Measurements from ENCODE around the gene UBE2I.
A peak's percentile ranks its signal among the peaks of the same experiment; 100 is the strongest.

The UBE2I gene

GRCh38 chr16:1330931-1331711 is 21.7 kb downstream of the UBE2I start:
- DNase-seq = no peak

- DNase-seq = no peak
These were observed 22.5 kb downstream of the UBE2I start for GRCh38 chr16:1331712-1332617.

GRCh38 chr16:1332618-1333148 is 23.2 kb downstream of the UBE2I start:
- no peak for DNase-seq

- peak; percentile 51 for DNase-seq
These were observed 23.8 kb downstream of the UBE2I start, which contains the start of gene BAIAP3 for GRCh38 chr16:1333149-1333812. Gene BAIAP3 (plus strand): TSS chr16:1333645. CDS start chr16:1338550, 4,905 bp downstream.

GRCh38 chr16:1333854-1334700 is 24.6 kb downstream of the UBE2I start:
- DNase-seq = no peak

GRCh38 chr16:1334739-1335138 is 25.3 kb downstream of the UBE2I start:
- DNase-seq = no peak

GRCh38 chr16:1335211-1335971 is 26.0 kb downstream of the UBE2I start:
- DNase-seq = no peak

GRCh38 chr16:1335996-1336395 is 26.6 kb downstream of the UBE2I start:
- DNase-seq = no peak

GRCh38 chr16:1336619-1337018 is 27.2 kb downstream of the UBE2I start:
- no peak for DNase-seq

- DNase-seq = no peak
These were observed 28.1 kb downstream of the UBE2I start for GRCh38 chr16:1337486-1337885.

- no peak for DNase-seq
These were observed 28.8 kb downstream of the UBE2I start for GRCh38 chr16:1338119-1338730.

- no peak for DNase-seq
These were observed 29.6 kb downstream of the UBE2I start for GRCh38 chr16:1338855-1339675.

- no peak for DNase-seq
These were observed 31.5 kb downstream of the UBE2I start for GRCh38 chr16:1340730-1341494.

GRCh38 chr16:1341495-1342420 is 32.3 kb downstream of the UBE2I start:
- DNase-seq = no peak

- peak; percentile 95 for DNase-seq
These were observed 33.3 kb downstream of the UBE2I start for GRCh38 chr16:1342526-1343427.

GRCh38 chr16:1343428-1344242 is 34.2 kb downstream of the UBE2I start:
- no peak for DNase-seq
